ENCODE data around the gene ATP5ME. TPM values are rescaled to one million over a fixed set of nuclear protein-coding genes. Genes with fewer than 3 reads are reported as not detected.
"Not testable (repeated sequence)": the region's sequence is repeated elsewhere in the genome, so short reads cannot be mapped to it uniquely, and the experiment has no call there.

ATP5ME gene
- total RNA-seq, 1 experiment from 2014 or later = 272 TPM

- DNase-seq (ENCODE audit: low spot score) = peak; percentile 92
Measured at GRCh38 chr4:705278-706082, 31.4 kb upstream of the ATP5ME start, which contains the start of gene PCGF3. TSS of gene PCGF3 (plus strand) at chr4:705832. CDS start at chr4:733681, 27,849 bp downstream.

DNA sequence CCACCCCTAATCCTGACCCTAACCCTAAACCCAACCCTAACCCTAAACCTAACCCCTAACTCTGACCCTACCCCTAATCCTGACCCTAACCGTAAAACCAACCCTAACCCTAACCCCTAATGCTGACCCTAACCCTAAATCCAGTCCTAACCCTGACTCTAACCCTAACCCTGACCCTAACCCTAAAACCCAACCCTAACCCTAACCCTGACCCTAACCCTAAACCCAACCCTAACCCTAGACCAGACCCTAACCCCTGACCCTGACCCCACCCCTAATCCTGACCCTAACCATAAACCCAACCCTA lies 30.8 kb upstream of the ATP5ME start:
- DNase-seq (ENCODE audit: low spot score) = no peak

DNA sequence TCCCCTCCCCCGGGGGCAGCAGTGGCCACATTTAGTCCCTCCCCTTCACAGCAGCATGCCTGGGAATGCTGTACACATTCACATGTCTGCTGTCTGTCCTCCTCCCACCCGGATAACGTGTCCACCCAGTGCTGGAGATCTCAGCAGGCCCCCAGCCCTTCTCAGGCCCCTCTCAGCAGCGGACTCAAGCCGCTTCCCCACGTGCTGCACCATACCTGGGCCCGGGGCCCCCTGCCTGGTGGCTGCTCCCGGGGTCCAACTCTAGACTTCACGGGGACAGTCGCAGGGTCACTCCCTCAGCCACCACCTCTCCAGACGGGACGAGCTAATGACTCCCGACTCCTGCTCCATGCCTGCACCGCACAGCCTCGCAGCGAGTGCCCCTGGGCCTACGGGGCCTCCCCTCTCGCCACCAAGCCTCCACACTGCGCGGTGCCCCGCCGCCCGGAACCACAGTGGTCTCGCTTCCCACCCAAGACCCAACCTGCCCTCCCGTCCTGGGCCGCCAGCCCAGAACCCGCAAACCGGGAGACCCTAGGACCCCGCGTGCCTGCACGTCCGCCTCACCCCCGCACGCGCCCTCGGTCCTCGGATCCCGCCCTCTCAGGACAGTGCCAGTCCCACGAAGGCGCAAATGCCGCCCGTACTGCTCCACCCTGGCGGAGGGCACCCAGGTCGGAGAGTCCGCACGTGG lies 30.3 kb upstream of the ATP5ME start:
- no peak for DNase-seq (ENCODE audit: low spot score)

DNA sequence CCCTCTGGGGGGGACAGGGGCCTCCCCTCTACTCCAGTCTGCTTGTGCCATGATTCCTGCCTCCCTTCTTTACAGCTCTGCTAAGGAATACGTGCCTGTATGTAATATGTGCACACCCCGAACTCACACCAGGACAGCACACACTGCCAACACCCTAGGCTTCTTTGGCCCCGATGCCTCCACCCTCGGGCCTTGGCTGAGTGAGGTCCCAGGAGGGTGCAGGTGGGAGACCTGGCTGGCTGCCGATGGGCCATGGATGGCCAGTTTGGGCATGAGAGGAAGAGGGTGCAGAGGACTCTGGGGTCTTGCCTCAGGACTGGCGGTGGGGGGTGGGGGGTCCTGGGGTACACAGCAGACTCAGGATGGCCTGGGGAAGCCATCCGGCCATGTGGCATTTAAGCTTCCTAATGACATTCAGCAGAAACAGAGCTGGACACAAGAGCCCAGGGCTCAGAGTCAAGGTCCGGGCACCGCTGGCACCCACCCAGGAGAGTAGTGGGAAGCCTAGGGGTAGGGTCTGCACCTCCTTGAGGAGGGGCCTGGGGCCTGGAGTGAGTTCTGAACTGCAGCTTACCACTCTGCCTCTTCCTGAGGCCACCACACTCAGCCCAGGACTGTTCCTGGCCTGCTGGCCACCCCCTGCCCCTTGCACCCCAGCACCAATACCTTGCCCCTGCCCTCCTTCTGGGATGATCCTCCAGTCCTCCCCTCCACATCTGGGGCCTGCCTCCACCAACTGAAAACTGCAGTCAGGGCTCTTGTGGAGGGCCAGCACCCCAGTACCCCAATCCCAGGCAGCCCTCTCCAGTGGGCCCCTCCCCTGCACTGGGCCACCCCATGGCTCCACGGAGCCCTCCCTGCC lies 29.5 kb upstream of the ATP5ME start:
- no peak for DNase-seq (ENCODE audit: low spot score)

- no peak for DNase-seq (ENCODE audit: low spot score)
Measured at GRCh38 chr4:702618-703048, 28.6 kb upstream of the ATP5ME start.

DNA sequence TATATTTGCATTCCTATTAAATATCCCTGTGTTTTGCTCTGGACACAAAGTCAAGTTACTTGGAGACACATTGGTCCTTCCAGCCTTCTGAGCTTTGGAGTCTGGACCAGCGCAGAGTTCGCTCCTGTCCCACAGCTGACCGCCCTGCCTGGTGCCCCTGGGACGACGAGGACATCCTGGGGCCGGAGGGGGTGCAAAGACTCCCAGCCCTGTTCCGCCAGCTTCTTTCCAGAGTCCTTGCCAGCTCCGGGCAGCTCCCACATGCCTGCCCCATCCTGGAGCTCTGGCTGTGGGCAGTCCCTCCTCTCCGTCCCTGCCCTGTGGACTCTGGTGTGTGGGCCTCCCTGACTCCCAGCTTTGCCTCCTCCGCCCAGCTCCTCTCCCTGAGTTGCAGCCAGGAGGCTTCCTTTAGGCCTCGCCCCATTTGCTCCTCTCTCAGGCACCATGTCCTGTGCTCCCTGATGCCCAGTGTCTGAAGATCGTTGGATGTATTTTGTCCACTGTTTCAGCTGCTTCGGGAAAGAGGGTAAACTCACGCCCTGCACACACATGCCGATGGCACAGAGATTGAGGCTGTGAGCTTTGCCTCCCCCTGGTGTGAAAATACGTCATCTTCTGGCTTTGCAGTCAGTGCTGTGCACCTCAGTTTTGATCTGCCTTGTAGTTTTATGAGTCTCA lies 26.6 kb upstream of the ATP5ME start:
- DNase-seq (ENCODE audit: low spot score) = no peak

GRCh38 chr4:699816-700580 lies 25.9 kb upstream of the ATP5ME start:
- DNase-seq (ENCODE audit: low spot score) = no peak

GRCh38 chr4:694341-694940 lies 20.4 kb upstream of the ATP5ME start:
- not testable (repeated sequence) for DNase-seq (ENCODE audit: low spot score)

GRCh38 chr4:692771-693554 lies 18.9 kb upstream of the ATP5ME start:
- no peak for DNase-seq (ENCODE audit: low spot score)

GRCh38 chr4:689723-690122 lies 15.6 kb upstream of the ATP5ME start:
- no peak for DNase-seq (ENCODE audit: low spot score)

DNA sequence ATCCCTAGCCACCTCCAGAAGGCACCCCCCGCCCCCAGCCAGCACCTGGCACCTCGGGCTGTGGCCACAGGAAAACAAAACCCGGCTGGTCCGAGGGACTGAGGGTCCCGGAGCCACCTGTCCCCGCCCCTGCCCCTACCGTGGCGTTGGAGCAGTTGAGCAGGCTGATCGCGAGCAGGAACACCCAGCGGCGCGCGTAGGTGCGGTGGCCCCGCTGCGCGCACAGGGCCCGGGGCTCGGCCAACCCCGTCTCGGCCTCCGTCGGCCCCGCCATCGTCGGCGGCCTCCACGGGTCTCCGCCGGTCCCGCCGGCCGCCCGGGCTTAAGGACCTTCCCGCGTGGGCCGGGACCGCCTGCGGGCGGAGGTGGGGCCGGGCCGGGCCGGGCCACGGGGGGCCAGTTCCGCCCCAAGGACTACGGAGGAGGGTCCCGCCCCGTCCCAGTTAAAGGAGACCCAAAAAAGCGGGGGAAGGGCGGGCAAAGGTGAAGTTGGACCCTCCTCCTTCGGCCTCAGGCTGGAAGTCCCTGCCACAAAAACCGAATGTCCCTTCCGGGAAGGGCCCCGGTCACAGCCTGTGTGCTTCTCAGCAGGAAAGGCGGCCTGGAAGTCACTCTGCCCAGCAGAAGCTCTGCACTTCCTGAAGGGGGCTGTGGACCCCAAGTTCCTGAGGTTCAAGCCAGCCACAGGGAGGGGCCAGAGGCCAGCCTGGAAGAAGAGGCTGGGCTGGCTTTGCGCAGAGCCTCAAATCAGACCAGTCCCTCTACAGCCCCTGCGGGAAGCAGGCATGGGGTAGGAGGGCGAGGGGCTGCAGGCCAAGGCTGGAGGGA lies 15.0 kb upstream of the ATP5ME start, which contains the start of gene SLC49A3:
SLC49A3 (minus strand) TSS at position 298 of the 828 bp plus-strand sequence; CDS start at position 274, 24 bp downstream.
- no peak for DNase-seq (ENCODE audit: low spot score)

DNA sequence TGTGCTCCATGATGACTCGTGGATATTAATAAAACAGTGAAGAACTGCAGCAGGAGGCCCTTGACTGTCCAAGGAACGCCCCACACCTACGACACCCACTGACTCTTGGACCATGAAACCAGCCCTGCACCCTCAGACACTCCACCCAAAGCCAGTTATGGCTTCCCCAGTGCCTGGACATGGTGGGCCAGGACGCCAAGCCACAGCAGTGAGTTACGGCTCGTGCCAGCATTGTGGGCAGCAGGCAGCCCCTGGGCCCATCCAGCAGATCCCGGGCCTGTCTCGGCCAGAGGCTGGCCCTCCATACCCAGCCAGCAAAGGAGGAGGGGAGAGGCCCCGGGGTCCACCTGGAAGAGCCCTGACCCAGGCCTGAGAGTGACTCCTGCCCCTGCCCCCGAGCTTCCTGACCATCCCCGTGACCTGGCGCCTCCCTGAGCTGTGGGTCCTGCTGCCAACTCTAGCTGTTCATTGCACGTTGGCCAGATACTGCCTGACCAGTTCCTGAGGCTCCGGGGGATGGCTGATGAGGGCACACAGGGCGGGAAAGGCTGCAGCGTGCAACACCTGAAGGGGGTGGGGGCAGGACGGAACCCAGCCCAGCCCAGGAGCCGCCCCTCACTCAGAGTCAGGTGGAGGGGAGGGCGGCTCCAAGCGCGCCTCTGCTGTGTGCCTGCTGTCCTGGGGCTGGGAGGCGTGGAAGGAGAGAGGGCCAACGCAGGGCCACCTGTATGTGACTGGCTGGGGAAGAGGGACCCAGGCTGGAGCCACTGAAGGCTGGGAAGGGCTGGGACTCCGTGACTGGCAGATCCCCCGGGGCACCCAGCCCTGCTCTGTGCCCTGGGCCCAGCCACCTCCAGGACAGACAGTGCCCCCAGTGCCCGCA lies 14.1 kb upstream of the ATP5ME start:
- DNase-seq (ENCODE audit: low spot score) = no peak

GRCh38 chr4:687048-687970 lies 13.2 kb upstream of the ATP5ME start:
- peak; percentile 84 for DNase-seq (ENCODE audit: low spot score)

GRCh38 chr4:686413-687040 lies 12.5 kb upstream of the ATP5ME start:
- DNase-seq (ENCODE audit: low spot score) = no peak

DNA sequence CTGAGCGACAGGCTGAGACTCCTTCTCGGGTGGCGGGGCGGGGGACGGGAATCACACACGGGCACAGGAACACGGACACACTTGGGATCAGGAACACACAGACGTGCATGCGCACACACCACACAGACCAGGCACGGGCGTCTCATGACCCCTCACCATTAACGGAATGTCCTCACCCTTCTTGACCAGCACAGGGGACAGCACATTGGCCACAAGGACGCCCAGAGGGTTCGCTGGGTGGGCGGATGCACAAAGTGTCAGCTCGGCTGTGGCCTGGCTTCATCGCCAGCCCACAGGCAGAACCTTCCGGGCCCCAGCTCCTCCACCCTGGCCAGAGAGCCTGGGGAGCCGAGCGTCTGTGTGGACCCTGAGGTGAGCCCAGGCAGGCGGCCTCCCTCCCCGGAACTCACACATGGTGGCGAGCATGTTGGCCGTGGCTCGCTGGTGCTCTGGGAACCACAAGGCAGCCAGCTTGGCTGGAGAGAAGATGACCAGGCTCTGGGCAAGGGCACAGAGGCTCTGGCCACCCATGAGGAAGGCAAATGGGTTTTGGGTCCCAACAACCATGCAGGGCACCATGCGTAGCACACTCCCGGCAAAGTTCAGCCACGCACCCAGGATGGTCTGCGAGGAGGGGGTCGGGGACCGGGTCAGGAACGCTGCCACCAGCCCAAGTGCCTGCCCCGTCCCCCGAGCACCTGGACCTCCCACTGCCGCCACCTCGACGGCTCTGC lies 11.8 kb upstream of the ATP5ME start:
- no peak for DNase-seq (ENCODE audit: low spot score)
